ENCODE data around the gene HSBP1L1. TPM values are rescaled to one million over a fixed set of nuclear protein-coding genes. Genes with fewer than 3 reads are reported as not detected.

The HSBP1L1 gene
- total RNA-seq, 4 donors from 2014 or later: 25.0 to 45.7 (median 41.5) TPM

- H3K4me1 ChIP-seq: peaks cover 95% of the 10 kb centered on the region
- H3K4me3 ChIP-seq: no peak overlapping the region
- TF ChIP-seq EP300 (IDR thresholded peaks at IDR 0.05): no peak
- TF ChIP-seq POLR2A (IDR thresholded peaks at IDR 0.05): no peak
- TF ChIP-seq, protein P1, sequence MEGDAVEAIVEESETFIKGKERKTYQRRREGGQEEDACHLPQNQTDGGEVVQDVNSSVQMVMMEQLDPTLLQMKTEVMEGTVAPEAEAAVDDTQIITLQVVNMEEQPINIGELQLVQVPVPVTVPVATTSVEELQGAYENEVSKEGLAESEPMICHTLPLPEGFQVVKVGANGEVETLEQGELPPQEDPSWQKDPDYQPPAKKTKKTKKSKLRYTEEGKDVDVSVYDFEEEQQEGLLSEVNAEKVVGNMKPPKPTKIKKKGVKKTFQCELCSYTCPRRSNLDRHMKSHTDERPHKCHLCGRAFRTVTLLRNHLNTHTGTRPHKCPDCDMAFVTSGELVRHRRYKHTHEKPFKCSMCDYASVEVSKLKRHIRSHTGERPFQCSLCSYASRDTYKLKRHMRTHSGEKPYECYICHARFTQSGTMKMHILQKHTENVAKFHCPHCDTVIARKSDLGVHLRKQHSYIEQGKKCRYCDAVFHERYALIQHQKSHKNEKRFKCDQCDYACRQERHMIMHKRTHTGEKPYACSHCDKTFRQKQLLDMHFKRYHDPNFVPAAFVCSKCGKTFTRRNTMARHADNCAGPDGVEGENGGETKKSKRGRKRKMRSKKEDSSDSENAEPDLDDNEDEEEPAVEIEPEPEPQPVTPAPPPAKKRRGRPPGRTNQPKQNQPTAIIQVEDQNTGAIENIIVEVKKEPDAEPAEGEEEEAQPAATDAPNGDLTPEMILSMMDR (IDR thresholded peaks at IDR 0.05): no peak
- TF ChIP-seq POLR2AphosphoS5 (IDR thresholded peaks at IDR 0.05): no peak
- DNase-seq (ENCODE audit: low spot score in 2 of 2): peak; percentile 50 to 52
- H3K36me3 ChIP-seq: peaks cover 24% of the 10 kb centered on the region
- H3K27me3 ChIP-seq: no peaks in the 10 kb centered on the region
- peak overlapping the region; percentile 31 for H3K27ac ChIP-seq
- no peaks in the 10 kb centered on the region for H3K9me3 ChIP-seq
- WGBS: 87% methylated on average over 12 of the region's 17 CpGs
Measured at GRCh38 chr18:79945118-79946042, 19.1 kb upstream of the HSBP1L1 start.

GRCh38 chr18:79947054-79947755, 17.2 kb upstream of the HSBP1L1 start:
- no peaks in the 10 kb centered on the region for H3K9me3 ChIP-seq

DNA sequence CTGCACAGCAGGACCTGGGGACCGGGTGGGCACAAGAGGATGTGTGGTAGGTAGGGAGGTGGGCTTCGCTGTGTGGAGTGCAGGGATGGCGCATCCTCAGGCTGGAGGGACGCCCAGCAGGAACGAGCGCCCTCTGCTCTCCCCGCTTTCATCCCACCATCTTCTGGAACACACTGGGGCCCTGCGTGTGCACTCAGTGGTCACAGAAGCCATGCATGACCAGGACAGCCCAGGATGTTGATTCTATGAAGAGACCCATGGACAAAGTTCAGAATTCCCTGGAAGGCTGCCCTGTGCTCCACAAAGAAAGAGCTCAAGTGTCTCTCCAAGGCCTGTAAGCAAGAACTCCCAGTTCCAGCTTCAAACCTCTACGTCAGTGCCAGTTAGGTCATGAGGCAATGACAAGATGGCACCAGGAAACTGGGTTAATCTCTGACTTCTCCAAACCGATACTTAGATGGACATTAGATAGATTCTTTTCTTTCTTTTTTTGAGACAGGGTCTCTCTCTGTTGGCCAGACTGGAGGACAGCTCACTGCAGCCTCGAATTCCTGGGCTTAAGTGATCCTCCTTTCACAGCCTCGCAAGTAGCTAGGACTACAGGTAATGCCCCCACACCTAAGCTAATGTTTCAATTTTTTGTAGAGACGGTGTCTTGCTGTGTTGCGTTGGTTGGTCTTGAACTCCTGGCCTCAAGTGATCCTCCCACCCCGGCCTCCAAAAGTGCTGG, 16.4 kb upstream of the HSBP1L1 start:
- peaks cover 87% of the 10 kb centered on the region for H3K4me1 ChIP-seq
- H3K27me3 ChIP-seq: no peaks in the 10 kb centered on the region
- no peak overlapping the region for H3K4me3 ChIP-seq
- no peak for TF ChIP-seq EP300 (IDR thresholded peaks at IDR 0.05)
- TF ChIP-seq POLR2AphosphoS5 (IDR thresholded peaks at IDR 0.05): no peak
- TF ChIP-seq POLR2A (IDR thresholded peaks at IDR 0.05): no peak
- TF ChIP-seq, protein P1 (IDR thresholded peaks at IDR 0.05): no peak
- H3K27ac ChIP-seq: peak overlapping the region; percentile 37
- DNase-seq (ENCODE audit: low spot score in 2 of 2): peak; percentile 40 to 72
- no peaks in the 10 kb centered on the region for H3K9me3 ChIP-seq
- WGBS: 96% methylated on average over 14 of the region's 15 CpGs
- H3K36me3 ChIP-seq: peaks cover 3% of the 10 kb centered on the region

More at GRCh38 chr18:79947054-79947755, 17.2 kb upstream of the HSBP1L1 start:
- Histone ChIP-seq H3K36me3 (peaks cover 8% of the 10 kb centered on the region), H3K27me3 (no peaks in the 10 kb centered on the region), H3K27ac (peak overlapping the region; percentile 63), H3K4me1 (peaks cover 89% of the 10 kb centered on the region), H3K4me3 (no peak overlapping the region)
- WGBS: 74% methylated on average over 14 of the region's 14 CpGs
- peak; percentile 61 to 76 for DNase-seq (ENCODE audit: low spot score in 2 of 2)
- TF ChIP-seq, protein P1 (IDR thresholded peaks at IDR 0.05): no peak
- TF ChIP-seq POLR2AphosphoS5 (IDR thresholded peaks at IDR 0.05) (no peak), POLR2A (IDR thresholded peaks at IDR 0.05) (no peak)

DNA sequence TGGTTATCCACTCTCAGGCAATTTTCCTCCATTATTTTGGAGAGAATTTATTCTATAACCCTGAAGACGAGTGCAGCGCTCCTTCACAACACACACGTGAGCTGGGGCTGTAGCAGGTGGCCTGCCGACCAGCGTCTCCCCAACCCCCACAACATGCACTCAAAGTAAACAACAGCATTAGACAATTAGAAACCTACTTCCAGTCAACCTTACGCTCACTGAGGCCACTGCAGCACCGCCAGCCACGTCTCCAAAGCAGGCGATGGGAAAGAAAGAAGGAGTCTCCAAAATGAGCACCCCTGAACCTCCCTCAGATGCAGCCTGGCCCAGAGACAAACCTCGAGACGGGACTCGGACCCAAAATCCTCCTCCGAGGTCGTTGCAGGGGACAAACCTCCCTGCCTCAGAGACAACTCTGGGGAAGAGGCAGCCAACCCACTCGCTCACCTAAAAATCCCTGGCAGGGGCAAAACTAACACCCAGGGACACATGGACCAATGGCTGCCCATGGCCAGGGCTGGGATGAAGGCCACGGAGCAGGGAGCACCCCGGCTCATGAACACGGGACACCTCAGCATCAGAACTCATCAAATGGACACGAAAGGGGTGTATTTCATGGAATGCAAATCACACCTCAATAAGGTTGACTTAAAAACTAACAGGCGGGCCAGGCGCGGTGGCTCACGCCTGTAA, 15.6 kb upstream of the HSBP1L1 start:
- Histone ChIP-seq H3K27me3 (no peaks in the 10 kb centered on the region), H3K9me3 (no peaks in the 10 kb centered on the region), H3K4me1 (peaks cover 79% of the 10 kb centered on the region), H3K36me3 (peaks cover 3% of the 10 kb centered on the region), H3K4me3 (peak overlapping the region; percentile 99), H3K27ac (peak overlapping the region; percentile 4)
- no peak for TF ChIP-seq POLR2A (IDR thresholded peaks at IDR 0.05)
- TF ChIP-seq POLR2AphosphoS5 (IDR thresholded peaks at IDR 0.05): no peak
- DNase-seq (ENCODE audit: low spot score in 2 of 2): peak; percentile 53
- WGBS: 88% methylated on average over 19 of the region's 23 CpGs
